Neutrophil (primary cell): ENCODE results near the gene YWHAQ.

Source experiments
- H3K27ac ChIP-seq: fragments of 200-600 bp; sonication (generic); 2 replicates; pipeline ENCODE4 v1.5.1; 2016; ENCODE audit warnings: mild to moderate bottlenecking, moderate library complexity
- H3K27me3 ChIP-seq: fragments of 200-600 bp; sonication (generic); 2 replicates; pipeline ENCODE4 v1.6.0; 2016; ENCODE audit warnings: mild to moderate bottlenecking
- H3K36me3 ChIP-seq: fragments of 200-600 bp; sonication (generic); 2 replicates; pipeline ENCODE4 v1.5.1; 2017
- H3K4me1 ChIP-seq, 2 experiments: fragments of 200-600 bp in 1 of 2; sonication (generic) in 1 of 2; 1 replicate in 1 of 2; 2 replicates in 1 of 2; pipeline versions ENCODE4 v1.5.1 to v1.6.1; 2013 to 2016; ENCODE audit warnings: low read depth in 1 of 2, low read length in 1 of 2, mild to moderate bottlenecking in 1 of 2, moderate library complexity in 1 of 2; ENCODE audit not compliant: control insufficient read depth in 1 of 2, insufficient read depth in 1 of 2
- H3K4me3 ChIP-seq, 2 experiments: fragments of 200-600 bp in 1 of 2; sonication (generic) in 1 of 2; 1 replicate in 1 of 2; 2 replicates in 1 of 2; pipeline ENCODE4 v1.5.1; 2013 to 2016; ENCODE audit warnings: low read depth in 1 of 2, low read length in 1 of 2, mild to moderate bottlenecking in 1 of 2, moderate library complexity in 1 of 2
- H3K9me3 ChIP-seq: fragments of 200-600 bp; sonication (generic); 2 replicates; pipeline ENCODE4 v1.5.1; 2016
- TF ChIP-seq, protein P1 (sequence below): fragments of 200-600 bp; sonication (generic); IDR thresholded peaks from 2 replicates; pipeline ENCODE4 v1.5.1; 2016; ENCODE audit warnings: antibody characterized with exemption

Gene YWHAQ

DNA sequence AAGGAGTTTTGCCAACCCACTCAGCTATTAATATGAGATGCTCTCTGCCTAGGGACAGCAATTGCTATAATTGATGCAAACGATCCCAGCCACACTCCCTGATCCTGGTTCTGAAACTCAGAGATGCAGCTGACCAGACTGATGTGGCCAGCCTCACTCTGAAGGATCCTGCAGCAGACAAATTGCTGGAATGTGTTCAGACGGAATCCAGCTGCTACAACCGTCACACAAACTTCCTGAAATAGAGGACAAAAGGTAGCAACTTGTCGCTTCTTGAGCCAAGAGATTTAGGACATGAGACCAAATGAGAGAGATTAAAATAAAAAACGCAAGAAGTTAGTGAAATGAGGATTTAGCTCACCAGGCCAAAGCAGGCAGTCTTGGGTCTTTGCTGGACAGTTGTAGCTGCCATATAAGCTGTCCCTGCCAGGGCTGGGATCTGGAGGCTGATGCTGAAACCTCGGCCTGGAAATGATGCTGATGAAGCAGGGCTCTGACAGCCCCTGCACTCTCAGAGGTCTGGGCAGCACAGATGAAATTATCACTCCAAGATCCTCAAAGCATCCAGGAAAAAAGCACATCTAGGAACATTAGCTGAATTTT lies 8.3 kb upstream of the YWHAQ start:
- H3K36me3 ChIP-seq: no peaks in the 10 kb centered on the region
- no peak overlapping the region for H3K4me3 ChIP-seq
- no peak overlapping the region for H3K27ac ChIP-seq
- H3K27me3 ChIP-seq: peaks cover 10% of the 10 kb centered on the region
- H3K4me1 ChIP-seq: no peaks in the 10 kb centered on the region
- H3K9me3 ChIP-seq: no peaks in the 10 kb centered on the region
- TF ChIP-seq, protein P1, sequence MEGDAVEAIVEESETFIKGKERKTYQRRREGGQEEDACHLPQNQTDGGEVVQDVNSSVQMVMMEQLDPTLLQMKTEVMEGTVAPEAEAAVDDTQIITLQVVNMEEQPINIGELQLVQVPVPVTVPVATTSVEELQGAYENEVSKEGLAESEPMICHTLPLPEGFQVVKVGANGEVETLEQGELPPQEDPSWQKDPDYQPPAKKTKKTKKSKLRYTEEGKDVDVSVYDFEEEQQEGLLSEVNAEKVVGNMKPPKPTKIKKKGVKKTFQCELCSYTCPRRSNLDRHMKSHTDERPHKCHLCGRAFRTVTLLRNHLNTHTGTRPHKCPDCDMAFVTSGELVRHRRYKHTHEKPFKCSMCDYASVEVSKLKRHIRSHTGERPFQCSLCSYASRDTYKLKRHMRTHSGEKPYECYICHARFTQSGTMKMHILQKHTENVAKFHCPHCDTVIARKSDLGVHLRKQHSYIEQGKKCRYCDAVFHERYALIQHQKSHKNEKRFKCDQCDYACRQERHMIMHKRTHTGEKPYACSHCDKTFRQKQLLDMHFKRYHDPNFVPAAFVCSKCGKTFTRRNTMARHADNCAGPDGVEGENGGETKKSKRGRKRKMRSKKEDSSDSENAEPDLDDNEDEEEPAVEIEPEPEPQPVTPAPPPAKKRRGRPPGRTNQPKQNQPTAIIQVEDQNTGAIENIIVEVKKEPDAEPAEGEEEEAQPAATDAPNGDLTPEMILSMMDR: no peak

DNA sequence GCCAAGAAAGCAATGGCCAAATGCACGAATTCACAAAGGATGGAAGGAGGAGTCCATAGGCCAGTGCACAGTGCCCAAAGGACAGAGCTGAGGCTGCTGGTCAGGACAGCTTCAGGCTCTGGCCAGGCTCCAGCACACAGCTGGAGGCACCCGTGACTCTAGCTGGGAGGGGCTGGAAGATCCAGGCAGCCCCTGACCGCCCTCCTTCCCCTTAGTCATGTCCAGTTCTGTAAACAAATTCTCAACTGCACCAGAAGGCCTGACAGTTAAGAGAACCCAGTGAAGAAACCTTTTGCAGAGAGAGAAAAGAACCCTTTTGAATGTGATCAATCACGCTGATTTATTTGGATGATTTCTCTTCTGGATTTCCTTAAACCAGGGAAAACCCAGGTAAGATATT lies 7.7 kb upstream of the YWHAQ start:
- no peak overlapping the region for H3K27ac ChIP-seq
- H3K27me3 ChIP-seq: peaks cover 10% of the 10 kb centered on the region
- no peaks in the 10 kb centered on the region for H3K36me3 ChIP-seq
- H3K9me3 ChIP-seq: no peaks in the 10 kb centered on the region
- H3K4me3 ChIP-seq: no peak overlapping the region
- H3K4me1 ChIP-seq: no peaks in the 10 kb centered on the region
- TF ChIP-seq, protein P1: no peak

DNA sequence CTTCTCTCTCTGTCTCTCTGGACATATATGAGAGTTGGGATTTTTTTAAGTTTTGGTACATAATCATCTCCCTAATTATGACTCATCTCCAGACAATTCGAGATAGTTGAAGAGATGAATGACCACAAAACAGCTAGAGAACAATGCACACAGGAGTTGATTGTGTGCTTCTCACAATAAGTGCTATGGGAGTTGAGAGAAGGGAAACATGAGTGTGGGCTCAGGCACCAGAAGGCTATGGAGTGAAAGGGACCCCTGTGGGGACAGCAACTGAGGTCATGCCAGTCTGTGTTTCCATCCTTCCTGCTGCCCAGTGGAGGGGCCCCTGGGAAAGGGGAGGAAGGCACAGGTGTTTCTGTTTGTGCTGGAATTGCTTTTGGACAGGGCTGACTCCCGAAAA lies 6.5 kb upstream of the YWHAQ start:
- TF ChIP-seq, protein P1: no peak
- H3K27ac ChIP-seq: no peak overlapping the region
- no peaks in the 10 kb centered on the region for H3K4me1 ChIP-seq

DNA sequence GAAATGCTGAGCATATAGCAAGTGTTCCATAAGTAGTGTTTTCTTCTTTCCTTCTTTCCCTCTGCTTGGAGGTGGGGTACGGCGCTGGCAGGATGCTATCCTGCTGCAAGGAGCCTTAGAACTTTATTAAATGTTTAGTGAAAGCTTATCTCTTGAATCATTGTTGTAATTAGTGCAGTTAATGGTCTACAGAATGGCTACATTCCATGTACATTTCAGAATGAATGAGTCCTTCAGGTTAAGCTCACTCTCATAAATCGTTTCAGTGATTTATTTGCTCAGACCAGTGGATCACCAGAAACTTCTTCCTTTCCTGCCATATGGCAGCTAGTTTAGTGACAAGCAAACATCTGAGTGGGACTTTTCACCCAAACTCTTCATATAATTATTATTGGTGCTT lies 3.3 kb upstream of the YWHAQ start:
- H3K4me3 ChIP-seq: no peak overlapping the region
- H3K27me3 ChIP-seq: peaks cover 2% of the 10 kb centered on the region
- H3K27ac ChIP-seq: no peak overlapping the region
- peaks cover 10 to 16% of the 10 kb centered on the region in 2 experiments for H3K4me1 ChIP-seq
- H3K36me3 ChIP-seq: no peaks in the 10 kb centered on the region
- TF ChIP-seq, protein P1: no peak
- no peaks in the 10 kb centered on the region for H3K9me3 ChIP-seq

More for the DNA sequence above, 6.5 kb upstream of the YWHAQ start:
- Histone ChIP-seq H3K9me3 (no peaks in the 10 kb centered on the region), H3K27me3 (peaks cover 12% of the 10 kb centered on the region), H3K4me3 (no peak overlapping the region), H3K36me3 (no peaks in the 10 kb centered on the region)

DNA sequence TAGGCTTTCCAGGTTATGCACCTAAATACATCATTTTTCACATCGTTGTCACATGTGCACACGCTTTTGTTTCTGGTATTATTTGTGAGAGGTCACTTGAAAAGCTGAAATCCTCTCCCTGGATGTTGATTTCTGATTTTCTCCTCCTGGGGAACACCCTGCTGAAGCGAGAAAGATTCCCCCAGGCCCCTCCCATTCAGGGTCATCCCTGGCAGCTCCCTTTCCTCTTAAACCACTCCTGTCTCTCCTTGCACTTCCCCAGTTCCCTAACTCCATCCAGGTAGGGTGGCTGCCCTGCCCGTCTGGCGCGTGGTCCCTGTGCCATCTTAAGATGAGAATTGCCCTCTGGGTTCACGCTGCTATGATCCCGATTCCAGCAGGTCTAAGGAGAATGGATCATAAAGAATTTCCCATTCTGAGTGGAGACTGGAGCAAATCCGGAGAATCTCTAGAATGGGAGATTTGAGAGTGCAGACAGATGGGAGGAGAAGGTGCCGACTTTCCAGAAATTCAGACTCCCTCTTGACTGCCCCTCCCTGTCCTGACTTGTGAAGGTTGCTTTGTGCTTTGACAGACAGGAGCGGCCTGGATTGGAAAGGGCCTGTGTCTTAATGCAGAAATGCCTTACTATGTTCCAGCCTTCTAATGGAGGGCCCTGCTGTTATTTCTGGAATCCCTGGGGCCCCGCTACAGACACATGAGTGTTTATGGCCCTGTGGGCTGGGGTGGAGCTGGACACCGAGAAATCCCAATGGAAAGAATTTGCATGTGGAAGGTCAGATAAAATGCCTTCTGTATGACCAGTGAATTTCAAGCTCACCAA lies 1.3 kb upstream of the YWHAQ start:
- Histone ChIP-seq H3K27me3 (peaks cover 2% of the 10 kb centered on the region), H3K27ac (no peak overlapping the region), H3K4me3 (no peak overlapping the region), H3K4me1 (peaks cover 10 to 19% of the 10 kb centered on the region in 2 experiments), H3K9me3 (no peaks in the 10 kb centered on the region), H3K36me3 (no peaks in the 10 kb centered on the region)
- TF ChIP-seq, protein P1: no peak
